GM19328 (cell line): ENCODE results near the gene C22orf39.

Source experiments
- ATAC-seq: cut with Tn5 transposase; IDR thresholded peaks from one replicate; pipeline ENCODE4 v1.9.1; 2021; ENCODE audit warnings: mild to moderate bottlenecking, moderate library complexity; ENCODE audit not compliant: unreplicated experiment

Gene C22orf39

GRCh38 chr22:19402642-19403191 is 44.8 kb downstream of the C22orf39 start:
- no peak for ATAC-seq

GRCh38 chr22:19401483-19401882 is 46.0 kb downstream of the C22orf39 start:
- no peak for ATAC-seq

GRCh38 chr22:19400881-19401280 is 46.6 kb downstream of the C22orf39 start:
- ATAC-seq: no peak

GRCh38 chr22:19398652-19399051 is 48.9 kb downstream of the C22orf39 start:
- ATAC-seq: no peak

GRCh38 chr22:19398206-19398605 is 49.3 kb downstream of the C22orf39 start:
- ATAC-seq: no peak

- no peak for ATAC-seq
Measured at GRCh38 chr22:19397734-19398104, 49.8 kb downstream of the C22orf39 start.

- no peak for ATAC-seq
Measured at GRCh38 chr22:19396934-19397733, 50.4 kb downstream of the C22orf39 start.

- ATAC-seq: no peak
Measured at GRCh38 chr22:19396561-19396933, 51.0 kb downstream of the C22orf39 start.

- ATAC-seq: no peak
Measured at GRCh38 chr22:19395276-19395675, 52.2 kb downstream of the C22orf39 start.

- no peak for ATAC-seq
Measured at GRCh38 chr22:19394274-19395050, 53.0 kb downstream of the C22orf39 start.

- no peak for ATAC-seq
Measured at GRCh38 chr22:19393704-19394103, 53.8 kb downstream of the C22orf39 start.
